ENCODE results near the gene ACACB.

The ACACB gene

DNA sequence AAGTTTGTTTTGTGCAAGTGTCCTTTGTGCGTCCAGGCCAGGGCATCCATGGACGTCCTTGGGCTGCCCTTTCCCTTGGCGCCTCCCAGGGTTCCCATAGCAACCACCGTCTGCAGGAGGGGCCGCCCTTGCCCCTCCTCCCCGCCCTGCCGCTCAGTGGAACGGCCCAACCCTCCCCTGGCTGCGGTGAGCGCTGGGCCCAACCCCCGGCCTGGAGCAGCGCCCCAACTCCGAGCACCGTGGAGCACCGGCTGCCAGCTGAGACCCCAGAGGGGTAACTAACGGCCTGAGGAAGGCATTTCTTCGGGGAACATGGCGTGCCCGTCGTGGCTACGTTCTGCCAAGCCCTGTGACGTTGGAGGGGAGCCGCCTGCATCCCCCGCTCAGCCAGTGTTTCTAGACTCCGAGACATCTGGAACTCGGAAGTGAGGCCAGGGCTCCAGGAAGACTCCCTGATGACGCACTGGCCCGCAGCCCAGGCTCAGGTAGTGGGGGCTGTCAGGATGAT lies 5.3 kb upstream of the ACACB start:
- DNase-seq = peak; percentile 67

DNA sequence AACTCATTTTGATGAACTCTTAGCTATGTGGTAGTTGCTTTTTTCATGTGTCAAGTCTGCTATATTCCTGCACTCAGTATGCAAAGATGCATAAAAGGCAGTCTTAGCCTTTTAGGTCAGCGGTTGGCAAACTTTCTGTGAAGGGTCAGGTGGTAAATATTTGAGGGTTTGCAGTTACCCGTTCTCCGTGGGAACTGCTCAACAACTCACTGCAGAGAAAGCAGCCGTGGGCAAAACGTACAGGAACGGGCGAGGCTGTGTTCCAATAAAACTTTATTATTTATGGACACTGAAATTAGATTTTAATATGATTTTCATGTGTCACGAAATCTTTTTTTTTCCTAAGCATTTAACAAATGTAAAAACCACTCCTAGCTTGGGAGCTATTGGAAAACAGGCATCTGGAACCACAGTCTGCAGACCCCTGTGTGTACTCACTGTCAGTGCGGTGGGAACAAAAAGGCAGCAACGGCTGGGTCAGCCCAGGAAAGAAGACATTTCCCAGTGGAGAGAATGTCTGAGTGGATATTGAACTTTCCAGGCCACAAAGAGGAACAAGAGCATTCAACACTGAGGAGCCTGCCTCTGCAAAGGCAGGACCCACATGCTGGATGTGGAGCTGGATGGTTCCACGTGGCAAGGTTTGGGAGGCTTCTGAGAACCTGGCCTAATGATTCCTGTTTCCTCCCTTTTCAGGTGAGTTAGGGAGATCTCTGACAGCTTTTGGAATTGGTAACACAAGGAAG lies 3.5 kb upstream of the ACACB start:
- no peak for DNase-seq

DNA sequence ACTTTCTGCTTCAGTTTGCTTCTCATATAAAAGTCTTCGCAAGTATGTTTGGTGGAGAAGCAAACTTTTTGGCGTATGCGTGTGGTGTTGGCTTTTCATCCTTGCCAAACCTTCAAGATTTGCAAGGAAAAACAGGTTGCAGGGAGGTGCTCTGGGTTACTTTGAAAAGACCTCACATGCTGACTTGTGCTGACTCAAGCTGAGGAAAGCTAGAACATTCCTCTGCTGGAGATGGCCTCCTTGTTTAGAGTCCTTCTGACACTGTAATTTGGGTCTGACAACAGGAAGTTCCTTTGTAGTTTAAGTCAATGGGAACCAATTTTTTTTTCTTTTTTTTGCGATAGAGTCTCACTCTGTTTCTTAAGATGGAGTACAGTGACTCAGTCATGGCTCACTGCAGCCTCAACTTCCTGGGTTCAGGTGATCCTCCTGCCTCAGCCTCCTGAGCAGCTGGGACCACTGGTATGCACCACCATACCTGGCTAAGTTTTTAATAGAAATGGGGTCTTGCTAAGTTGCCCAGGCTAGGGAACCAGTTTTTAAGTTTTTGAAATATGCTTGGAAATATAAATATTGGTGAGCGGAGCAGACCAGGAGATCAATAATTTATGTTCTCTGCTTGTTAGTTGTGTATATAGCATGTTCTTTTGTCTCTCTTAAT lies 2.6 kb upstream of the ACACB start:
- DNase-seq = no peak

DNA sequence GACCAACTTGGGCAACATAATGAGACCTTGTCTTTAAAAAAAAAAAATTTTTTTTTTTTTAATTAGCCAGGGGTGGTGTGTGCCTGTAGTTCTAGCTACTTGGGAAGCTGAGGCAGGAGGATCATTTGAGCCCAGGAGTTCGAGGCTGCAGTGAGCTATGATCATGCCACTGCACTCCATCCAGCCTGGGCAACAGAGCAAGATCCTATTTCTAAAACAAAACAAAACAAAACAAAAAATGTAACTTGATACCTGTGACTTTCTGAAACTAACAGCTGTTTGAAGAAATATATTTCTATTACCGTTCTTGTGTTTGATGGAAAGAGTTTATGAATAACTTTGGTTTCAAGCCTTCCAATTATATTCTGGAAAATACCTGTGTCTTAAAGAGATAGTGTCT lies 1.7 kb upstream of the ACACB start:
- no peak for DNase-seq

DNA sequence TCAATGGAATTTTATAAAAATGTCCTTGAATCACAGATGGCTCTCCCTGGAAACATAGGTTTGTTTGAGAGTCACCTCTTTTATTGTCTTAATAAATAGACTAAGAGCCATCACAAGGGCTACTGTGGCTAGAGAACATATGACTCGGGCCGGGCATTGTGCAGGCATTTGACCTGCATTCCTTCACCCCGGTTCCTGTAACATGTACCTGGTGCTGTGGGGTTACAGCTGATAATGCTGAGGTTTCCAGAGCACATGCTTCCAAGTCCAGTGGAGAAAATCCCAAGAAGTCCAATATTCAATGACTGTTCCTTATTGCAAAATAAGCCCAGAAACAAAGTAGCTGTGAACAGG lies 1.0 kb upstream of the ACACB start:
- no peak for DNase-seq

DNA sequence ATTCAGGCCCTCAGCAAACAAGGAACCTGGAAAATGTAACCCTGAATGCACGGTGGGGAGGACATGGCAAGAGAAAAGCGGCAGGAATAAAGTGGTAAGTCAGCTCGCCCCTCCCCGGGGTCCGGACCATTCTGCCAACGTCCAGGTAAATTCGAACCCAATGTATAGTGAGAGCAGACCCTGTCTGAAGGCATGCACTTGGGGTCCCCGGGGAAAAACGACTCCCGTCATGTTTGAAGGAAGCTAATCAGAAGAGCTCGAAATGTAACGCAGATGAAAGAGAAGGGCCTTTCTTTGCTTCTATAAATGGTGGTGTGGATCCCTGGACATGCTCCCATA lies 193 bp downstream of the ACACB start:
- DNase-seq = no peak

DNA sequence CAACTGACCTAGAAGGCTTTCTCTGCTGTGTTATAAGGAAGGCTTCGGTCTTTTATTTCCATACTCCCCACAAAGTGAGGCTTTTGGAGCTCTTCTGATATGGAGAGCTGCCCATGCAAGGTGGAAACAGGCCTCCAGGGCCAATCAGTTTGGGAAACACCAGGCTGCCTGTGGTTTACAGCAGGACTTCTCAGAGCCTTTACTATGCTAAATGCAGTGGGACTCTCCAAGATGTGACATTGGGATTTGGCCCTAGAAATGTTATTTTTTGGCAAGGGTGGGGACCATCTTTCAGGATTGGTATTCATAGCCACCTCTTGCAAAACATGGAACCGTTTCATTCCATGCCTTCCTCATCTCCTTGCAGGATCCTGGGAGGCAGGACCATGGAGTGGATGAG lies 3.7 kb downstream of the ACACB start:
- DNase-seq = no peak

DNA sequence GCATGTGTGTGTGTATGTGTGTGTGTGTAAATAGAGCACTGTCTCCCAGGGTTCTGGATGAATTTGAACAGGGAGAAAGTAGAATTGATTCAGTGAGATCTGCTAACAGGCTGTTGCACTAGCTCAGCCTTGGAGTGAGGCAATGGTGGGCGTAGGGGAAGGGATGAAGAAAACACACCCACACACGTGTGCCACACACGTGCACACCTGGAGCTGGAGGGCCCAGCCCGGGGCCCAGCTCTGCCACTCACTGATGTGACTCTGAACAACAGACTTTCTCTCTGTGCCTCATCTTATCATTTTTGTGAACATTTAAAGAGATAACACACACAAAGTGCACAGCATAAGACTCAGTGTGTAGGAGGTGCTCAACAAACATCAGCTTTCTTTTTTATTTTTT lies 4.2 kb downstream of the ACACB start:
- no peak for DNase-seq

DNA sequence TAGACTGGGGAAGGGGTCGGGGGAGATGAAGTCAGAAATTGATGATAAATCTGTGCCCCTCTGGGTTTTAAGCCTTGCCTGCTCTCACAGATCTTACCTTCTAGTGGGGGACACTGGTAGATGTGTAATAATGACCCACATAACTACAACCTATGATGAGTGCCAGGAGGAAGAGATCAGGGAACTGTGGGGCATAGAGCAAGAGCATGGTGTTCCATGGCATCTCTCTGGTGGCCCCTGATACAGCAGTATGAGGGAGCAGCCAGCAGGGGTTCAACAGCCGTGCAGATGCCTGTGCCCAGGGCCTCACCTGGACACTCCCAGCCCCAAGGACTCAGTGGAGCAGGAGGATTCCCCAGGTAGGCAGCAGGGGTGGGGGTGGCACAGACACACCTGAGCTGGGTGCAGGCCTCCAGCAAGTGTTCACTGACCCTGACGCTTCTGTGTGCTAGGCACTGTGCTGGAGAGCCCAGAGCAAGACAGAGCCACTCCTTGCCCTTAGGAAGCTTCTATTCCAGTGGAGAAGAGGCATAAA lies 5.0 kb downstream of the ACACB start:
- no peak for DNase-seq

DNA sequence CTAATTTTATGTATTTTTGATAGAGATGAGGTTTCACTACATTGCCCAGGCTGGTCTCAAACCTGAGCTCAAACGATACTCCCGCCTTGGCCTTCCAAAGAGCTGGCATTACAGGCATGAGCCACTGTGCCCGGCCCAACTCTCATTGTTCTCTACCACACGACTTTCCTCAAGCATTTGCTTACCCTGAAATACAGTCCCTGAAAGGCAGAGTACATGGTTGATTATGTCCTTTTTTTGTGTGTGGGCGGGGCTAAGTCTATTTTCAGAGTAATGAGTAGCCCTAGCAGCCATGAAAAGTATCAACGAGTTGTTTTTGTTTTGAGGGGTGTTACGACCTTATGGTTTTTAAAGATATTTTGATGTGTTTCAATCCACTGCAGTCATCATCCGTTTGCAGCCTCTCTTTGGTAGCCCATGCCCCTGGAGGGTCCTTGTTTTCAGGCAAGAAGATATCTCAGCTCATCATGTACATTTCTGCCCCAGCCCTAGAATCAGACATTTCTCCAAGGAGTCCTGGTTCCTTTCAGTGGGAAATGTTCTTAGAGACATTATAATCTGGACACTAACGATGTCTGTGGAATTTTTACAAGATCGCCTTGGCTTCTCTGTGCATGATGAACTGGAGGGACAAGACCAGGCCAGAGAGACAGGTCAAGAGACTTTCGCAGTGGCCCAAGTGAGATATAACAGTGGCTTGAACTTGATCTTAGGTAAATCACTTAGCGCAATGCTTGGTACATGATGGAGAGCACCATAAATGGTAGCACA lies 8.7 kb downstream of the ACACB start:
- no peak for DNase-seq

DNA sequence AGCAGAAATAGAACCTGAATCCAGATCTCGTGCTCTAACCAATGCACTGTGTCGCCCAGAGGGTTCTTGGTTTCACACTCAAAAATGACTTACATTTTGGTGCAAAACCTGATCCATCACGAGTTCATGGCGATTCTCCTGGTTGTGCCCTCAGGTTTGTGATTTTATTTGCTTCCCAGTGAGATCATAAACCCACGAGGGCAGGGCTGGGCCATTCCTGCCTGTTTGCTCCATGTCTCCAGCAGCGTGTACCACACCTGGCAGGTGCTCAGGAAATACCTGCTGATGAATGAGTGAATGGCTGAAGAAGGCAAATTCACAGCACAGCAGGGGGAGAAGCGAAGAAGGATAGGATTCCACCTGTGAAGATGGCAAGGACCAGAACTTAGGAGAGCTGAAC lies 9.4 kb downstream of the ACACB start:
- no peak for DNase-seq

DNA sequence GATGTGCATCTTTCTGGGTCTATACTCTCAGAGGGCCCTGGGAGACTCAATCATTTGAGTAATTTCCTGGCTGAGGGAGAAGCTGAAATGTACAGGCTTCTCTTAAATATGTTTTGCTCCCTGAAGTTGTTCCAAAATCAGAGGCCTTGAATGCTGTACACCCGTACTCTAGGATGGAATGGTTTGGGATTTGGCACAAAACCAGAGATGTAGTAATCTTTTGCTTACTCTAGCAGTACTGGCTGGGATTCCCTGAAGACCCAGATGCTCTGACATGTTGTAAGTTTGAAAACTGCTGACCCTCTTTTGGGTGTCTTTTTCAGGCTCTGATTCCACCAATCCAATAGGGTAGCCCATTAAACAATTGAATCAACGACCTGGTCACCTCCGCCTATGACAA lies 10.4 kb downstream of the ACACB start:
- no peak for DNase-seq

DNA sequence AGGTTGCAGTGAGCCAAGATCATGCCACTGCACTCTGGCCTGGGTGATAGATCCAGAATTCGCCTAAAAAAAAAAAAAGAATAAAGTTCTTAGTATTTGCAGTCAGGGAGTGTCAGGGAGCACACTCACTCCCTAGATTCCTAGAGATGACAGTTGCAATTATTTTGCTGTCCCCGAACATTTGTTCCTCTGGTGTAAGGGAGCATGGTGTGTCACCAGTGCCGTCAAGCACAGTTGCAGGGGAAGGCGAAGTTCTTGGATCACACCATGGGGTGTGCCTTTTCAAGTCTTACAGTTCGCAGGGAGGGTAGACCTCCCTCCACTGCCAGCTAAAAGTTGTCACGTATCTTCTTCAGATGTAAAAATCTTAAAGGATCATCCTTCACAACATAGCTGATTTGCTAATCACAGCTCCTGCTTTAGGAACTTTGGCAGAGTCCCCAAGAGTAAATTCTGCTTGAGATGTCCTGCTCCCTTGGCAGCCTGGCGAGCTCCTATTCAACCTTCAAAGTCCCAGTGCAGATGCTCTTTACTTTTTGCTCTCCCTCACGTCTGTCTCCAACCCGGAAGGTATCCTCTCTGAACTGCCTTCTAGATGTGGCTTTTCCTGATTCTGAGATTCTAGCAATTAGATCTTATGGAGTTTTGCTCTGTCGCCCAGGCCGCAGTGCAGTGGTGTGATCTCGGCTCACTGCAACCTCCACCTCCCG lies 11.3 kb downstream of the ACACB start:
- no peak for DNase-seq

DNA sequence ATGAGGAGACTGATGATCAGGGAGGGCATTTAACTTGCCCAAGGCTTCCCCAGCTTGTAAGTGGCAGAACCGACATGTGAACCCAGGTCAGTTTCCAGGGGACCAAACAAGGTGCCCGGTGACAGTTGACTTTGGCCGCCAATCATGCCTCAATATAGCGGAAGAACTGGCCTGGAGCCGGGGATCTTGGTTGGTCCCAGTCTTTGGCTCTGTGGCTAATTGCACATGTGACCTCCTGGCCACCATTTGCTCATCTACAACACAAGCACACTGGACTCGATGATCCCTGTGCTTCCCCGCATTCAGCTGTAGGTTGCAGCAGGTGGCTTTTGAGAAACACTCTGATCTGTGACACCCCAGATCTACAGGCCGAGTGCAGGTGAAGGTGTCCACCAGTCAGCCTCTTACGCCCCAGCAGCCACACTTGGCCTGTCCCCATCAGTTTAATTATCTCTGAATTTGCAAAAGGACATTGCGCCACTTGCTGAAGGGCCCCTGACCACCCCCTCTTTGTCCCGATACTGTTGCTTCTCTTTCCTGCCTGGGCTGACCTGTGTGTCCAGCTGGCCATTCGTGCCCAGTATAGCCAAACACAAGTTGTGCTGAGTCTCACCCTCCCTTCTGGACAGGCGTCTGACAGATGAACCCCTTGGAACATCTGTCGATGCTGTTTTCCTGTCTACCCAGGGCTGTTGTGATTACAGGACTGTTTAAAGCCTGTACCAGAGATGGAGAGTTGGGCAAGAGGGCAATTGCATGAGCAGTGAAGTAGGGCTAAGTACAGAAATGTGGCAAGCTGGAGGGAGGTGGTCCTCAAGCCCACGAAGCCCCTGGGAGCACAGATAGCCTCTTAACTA lies 14.1 kb downstream of the ACACB start:
- no peak for DNase-seq

DNA sequence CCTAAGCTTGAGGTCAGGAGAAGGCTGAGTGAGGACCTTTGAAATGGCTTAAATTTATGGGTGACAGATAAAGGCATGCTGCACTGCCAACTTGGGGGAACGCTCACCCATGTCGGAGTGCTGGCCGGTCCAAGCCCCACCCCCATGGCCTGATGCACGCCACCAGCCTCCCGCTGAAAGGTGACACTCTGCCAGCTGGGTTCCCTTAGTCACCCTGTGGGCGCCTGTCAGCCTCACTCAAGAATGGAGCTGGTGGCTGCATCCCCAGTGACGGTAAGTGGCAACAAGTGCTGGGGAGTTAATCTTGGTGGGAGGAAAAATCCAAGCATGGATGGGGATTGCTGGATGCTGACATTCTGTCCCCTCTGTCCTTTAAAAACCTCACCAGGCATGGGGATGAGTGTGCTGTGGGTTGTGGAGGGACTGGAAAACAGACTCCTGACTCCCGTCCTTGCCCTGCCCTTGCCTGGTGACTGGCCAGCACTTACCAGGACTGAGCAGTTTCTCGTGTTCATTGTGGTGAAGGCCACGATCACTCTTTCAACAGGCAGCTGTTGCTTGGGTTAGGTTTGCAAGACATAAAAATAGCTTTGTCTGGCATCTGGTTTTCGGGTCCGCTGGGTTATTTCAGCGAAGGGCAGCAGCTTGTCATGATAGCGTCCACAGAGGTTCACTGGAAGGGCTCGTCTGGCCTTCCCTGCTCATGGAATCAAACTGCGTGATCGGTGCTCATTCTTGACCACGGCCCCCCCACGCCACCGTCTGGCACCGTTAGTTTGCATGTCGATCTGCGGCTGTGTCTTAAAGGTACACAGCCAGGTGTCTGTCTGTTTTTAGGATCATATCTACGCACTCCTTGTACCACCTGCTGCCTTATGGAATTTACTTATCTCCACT lies 15.0 kb downstream of the ACACB start:
- no peak for DNase-seq

DNA sequence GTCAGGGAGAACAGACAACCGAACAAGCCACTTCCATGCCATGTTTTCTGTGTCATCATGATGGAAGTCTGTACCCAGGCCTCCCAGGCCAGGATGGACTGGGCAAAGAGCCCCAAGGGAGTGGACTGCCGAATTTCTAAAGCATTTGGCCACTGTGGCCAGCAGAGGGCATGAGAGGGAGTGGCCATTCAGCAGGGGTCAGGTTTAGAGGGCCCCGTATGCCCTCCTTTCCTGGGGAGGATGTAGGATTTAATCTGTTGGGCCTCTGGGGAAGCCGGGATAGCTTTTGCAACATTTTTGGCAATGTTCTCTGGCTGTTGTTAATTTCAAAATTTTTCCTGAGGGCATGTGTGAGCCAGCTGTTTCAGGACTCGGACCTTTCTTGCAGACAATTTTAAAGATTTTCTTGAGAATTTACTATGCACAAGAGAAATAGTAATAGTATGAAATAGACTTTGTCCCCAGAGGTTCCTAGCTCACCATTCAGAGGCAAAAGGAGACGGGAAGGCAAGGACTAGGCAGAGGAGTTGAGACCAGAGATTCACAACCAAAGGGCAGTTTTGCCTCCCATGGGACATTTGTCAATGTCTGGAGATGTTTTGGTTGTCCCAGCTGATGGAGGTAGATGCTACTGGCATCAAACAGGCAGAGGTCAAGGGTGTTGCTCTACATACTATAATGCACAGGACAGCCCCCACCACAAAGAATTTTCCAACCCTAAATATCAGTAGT lies 18.0 kb downstream of the ACACB start:
- no peak for DNase-seq

DNA sequence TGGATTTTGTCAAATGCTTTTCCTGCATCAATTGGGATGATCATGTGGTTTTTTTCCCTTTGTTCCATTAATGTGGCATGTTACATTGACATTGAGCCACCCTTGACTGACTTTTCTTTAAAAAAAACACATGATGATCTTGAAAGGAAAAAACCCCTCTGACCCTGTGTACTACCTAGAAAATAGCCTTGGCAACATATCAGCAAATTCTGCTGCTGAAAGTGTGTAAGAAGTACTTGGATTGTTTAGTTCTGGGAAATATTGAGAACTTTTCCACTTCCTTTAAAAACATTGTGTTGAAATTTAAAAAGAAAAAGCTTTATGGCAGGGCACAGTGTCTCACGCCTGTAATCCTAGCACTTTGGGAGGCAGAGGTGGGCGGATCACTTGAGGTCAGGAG lies 20.7 kb downstream of the ACACB start:
- DNase-seq = no peak

DNA sequence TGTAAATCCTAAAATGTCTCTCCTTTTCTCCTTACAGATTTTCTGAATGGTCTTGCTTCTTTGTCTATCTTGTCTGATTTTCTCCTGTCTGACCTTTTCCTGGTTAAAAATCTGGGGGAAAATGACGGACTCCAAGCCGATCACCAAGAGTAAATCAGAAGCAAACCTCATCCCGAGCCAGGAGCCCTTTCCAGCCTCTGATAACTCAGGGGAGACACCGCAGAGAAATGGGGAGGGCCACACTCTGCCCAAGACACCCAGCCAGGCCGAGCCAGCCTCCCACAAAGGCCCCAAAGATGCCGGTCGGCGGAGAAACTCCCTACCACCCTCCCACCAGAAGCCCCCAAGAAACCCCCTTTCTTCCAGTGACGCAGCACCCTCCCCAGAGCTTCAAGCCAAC lies 23.0 kb downstream of the ACACB start:
- DNase-seq = no peak

DNA sequence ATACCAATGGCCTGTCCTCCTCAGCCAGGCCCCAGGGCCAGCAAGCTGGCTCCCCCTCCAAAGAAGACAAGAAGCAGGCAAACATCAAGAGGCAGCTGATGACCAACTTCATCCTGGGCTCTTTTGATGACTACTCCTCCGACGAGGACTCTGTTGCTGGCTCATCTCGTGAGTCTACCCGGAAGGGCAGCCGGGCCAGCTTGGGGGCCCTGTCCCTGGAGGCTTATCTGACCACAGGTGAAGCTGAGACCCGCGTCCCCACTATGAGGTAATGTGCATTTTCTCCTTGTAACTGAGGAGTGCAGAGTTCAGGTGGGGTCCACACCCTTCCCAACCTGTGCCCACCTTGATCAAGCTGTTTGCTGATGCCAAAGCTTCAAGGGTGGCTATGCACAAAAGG lies 23.4 kb downstream of the ACACB start:
- no peak for DNase-seq

DNA sequence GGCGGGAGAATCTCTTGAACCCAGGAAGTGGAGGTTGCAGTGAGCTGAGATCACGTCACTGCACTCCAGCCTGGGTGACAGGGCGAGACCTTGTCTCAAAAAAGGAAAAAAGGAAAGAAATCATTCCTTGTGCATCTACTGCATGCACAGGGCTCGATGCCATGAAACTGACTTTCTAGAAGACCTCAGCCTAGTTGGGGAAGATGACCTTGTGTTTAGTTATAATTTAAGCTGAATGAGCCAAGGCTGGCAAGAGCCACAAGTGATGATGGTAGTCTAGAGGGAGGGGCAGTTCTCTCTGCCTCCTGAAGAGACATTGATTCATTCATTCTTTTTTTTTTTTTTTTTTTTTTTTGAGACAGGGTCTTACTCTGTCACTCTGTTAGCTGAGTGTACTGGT lies 24.2 kb downstream of the ACACB start:
- DNase-seq = no peak
